Activated CD4-positive, alpha-beta T cell treated with anti-CD3 and anti-CD28 coated beads, Interleukin-2, amount 50 U/mL, for 1 hour (primary cell): ENCODE results near the gene EPN3.
A peak's percentile ranks its signal among the peaks of the same experiment; 100 is the strongest.

Source experiments
- DNase-seq: peaks from one replicate; pipeline ENCODE4 v3.0.0-alpha.2; 2020

Gene EPN3

DNA sequence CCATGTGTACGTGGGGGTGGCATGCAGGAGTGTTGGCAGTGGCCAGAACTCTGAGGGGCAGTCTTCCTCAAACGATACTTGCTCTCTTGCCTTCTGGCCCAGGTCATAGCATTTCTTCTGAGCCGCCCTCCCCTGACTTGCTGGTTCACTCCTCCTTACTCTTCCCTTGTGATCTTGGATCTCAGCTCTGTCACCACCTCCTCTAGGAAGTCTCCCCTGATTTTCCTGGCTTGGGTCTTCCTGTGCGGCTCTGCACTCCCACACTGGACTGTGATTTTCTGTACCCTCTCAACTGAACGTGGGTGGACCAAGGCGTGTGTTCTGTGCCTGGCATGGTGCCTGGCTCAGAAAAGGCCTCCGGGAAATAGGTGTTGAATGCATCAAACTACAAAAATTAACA, 2.9 kb downstream of the EPN3 start:
- no peak for DNase-seq

GRCh38 chr17:50536683-50537646, 4.4 kb downstream of the EPN3 start:
- DNase-seq, result no peak

GRCh38 chr17:50537721-50538548, 5.4 kb downstream of the EPN3 start:
- DNase-seq, result no peak

- DNase-seq, result no peak
These were observed 6.2 kb downstream of the EPN3 start for GRCh38 chr17:50538549-50539410.

- no peak for DNase-seq
These were observed 7.4 kb downstream of the EPN3 start for GRCh38 chr17:50539762-50540559.

DNA sequence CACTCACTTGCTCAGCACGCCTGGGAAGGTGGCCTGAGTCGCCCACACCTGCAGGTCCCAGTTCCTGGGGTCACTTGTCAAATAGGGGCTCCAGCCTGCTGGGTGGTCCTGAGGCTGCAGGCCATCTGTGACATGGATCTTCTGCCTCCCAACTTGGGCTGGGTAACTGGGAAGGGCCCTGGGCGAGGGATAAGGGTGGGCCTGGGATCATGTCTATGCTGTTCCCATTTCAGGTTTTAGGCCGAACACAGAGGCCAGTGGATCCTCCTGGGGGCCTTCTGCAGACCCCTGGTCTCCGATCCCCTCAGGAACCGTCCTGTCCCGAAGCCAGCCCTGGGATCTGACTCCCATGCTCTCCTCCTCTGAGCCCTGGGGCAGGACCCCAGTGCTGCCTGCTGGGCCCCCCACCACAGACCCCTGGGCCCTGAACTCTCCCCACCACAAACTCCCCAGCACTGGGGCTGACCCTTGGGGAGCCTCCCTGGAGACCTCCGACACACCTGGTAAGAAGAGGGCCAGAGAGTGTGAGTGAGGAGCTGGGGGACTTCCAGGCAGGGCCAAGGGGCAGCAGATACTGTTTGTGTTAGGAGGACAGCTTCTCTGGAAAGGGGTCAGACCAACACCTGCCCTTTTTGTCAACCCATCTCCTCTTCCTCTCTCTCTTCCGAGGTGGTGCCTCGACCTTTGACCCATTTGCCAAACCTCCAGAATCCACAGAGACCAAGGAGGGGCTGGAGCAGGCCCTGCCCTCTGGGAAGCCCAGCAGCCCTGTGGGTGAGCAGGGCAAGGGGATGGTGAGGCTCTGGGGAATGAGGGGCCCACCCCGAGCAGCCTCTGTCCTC, 8.2 kb downstream of the EPN3 start:
- no peak for DNase-seq

GRCh38 chr17:50541402-50541715, 8.8 kb downstream of the EPN3 start:
- DNase-seq, result no peak

DNA sequence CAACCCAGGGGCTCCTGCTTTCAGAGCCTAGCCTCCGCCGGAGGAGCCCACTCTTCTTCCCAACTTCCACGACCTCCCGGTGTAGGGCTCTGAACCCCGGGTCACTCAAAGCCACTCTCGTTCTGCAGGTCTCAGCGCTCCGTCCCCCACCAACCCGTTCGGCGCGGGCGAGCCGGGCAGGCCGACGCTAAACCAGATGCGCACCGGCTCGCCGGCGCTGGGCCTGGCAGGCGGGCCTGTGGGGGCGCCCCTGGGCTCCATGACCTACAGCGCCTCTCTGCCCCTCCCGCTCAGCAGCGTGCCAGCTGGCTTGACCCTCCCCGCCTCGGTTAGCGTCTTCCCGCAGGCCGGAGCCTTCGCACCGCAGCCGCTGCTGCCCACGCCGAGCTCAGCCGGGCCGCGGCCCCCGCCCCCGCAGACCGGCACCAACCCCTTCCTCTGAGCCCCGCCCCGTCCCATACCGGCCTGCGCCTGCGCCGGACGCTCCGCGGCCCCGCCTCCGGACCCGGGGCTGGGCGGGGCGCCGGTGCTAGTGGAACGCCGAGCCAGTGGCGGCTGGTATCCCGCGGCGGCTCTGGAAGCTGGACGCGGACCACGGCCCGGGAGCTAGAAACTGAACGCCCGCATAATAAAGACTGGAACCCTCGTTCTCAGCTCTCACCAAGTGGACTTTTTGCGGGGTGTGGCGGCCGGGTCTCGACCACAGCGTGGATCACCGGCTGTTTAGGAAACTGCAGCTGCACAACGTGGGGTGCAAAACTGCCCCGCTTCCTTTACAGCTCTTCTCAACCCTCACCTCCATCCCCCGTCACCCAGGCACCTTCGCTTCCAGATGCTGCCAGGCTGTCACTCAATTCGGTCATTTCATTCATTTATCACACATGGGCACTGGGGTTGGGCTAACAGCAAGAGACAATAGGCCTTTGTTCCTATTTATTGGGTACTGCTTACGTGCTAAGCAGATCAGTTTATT, 9.5 kb downstream of the EPN3 start:
- DNase-seq, result peak; percentile 75

- DNase-seq, result no peak
These were observed 10.6 kb downstream of the EPN3 start for GRCh38 chr17:50542795-50543774.

DNA sequence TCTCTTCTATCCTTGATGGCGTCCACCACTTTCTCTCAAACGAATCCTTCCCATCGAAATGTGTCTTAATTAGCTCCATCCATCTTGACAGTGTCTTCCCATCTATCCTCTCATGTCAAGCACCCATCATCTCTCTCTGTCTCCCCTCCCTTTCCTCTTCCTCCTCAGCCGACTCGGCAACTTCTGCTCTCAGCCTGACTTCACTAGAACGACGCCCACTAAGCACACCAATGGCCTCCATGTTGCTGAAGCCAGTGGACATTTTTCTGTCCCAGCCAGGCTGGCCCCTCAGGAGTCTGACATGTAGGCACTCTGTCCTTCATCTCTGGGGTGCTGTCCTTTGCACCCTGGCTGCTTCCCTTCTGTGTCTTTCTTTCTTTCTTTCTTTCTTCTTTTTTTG, 12.0 kb downstream of the EPN3 start:
- DNase-seq, result no peak

- no peak for DNase-seq
These were observed 12.8 kb downstream of the EPN3 start for GRCh38 chr17:50545311-50545710.

DNA sequence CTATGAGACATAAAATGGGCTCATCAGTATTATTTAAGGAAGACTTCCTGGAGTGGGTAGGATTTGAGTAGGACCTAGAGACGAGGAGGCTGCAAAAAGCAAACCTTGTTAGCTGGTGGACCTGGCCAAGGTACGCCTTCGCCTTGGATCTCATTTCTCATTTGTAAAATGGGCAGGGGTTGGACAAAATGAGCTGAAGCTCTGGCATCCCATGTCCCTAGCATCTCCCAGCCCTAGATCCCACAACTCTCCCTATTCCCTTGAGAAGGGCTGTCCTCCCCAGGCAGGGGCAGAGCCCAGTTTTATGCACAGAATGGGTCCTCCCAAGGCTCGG, 14.1 kb downstream of the EPN3 start:
- no peak for DNase-seq

GRCh38 chr17:50547035-50547735, 14.7 kb downstream of the EPN3 start, which contains the start of gene SPATA20:
Gene SPATA20, plus strand, starts transcription at chr17:50547174. Its CDS starts 35 bp downstream, at chr17:50547209.
- DNase-seq, result peak; percentile 80

GRCh38 chr17:50547736-50548083, 15.2 kb downstream of the EPN3 start:
- no peak for DNase-seq

DNA sequence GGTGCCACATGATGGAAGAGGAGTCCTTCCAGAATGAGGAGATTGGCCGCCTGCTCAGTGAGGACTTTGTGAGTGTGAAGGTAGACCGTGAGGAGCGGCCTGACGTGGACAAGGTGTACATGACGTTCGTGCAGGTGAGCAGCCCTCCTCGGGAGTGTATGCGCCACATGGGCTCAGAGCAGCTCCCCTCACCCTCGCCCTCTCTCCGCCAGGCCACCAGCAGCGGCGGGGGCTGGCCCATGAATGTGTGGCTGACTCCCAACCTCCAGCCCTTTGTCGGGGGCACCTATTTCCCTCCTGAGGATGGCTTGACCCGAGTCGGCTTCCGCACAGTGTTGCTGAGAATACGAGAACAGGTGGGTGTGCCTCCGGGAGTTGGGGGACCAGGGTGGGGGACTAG, 16.3 kb downstream of the EPN3 start:
- no peak for DNase-seq

- DNase-seq, result no peak
These were observed 16.9 kb downstream of the EPN3 start for GRCh38 chr17:50549256-50549941.

DNA sequence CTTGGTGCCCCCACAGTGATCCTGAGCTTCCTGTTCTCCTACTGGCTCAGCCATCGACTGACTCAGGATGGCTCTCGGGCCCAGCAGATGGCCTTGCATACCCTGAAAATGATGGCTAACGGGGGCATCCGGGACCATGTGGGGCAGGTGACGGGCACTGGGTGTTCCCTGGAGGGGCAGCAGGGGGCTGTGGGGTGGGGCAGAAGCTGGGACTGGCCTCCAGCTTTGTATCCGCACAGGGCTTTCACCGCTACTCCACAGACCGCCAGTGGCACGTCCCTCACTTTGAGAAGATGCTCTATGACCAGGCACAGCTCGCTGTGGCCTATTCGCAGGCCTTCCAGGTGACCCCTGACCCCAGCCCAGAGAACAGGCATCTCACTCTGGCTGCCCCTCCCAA, 17.4 kb downstream of the EPN3 start:
- no peak for DNase-seq
